Transverse colon (tissue), 4 donors: ENCODE data around the gene PHACTR2. TPM values are rescaled to one million over a fixed set of nuclear protein-coding genes. Genes with fewer than 3 reads are reported as not detected.
"Not testable (repeated sequence)": the region's sequence is repeated elsewhere in the genome, so short reads cannot be mapped to it uniquely, and the experiment has no call there.

Experiments used
- DNase-seq: peaks from one replicate; pipeline ENCODE4 v3.0.0-alpha.2; 2019
- H3K27ac ChIP-seq, 4 donors: fragments of 200-600 bp; sonication (generic); 2 replicates each; pipeline ENCODE4 v1.5.1; 2016 to 2018; ENCODE audit warnings: inconsistent platforms in 4 of 4
- H3K27me3 ChIP-seq: fragments of 200-600 bp; sonication (generic); 2 replicates; pipeline ENCODE4 v1.5.1; 2017; ENCODE audit warnings: inconsistent platforms
- H3K36me3 ChIP-seq, 4 donors: fragments of 200-600 bp; sonication (generic); 2 replicates each; pipeline ENCODE4 v1.5.1; 2017 to 2019; ENCODE audit warnings: inconsistent platforms in 4 of 4
- H3K4me1 ChIP-seq, 4 donors: fragments of 200-600 bp; sonication (generic); 2 replicates each; pipeline ENCODE4 v1.5.1; 2017 to 2020; ENCODE audit warnings: inconsistent platforms in 4 of 4
- H3K4me3 ChIP-seq, 4 donors: fragments of 200-600 bp; sonication (generic); 1 replicate in 1 of 4; 2 replicates in 3 of 4; pipeline versions ENCODE4 v1.5.1 to v1.6.1; 2017 to 2019; ENCODE audit warnings: inconsistent platforms in 4 of 4
- H3K9me3 ChIP-seq, 2 donors: fragments of 200-600 bp; sonication (generic); 2 replicates each; pipeline ENCODE4 v1.5.1; 2017 to 2019; ENCODE audit warnings: inconsistent platforms in 2 of 2
- CTCF ChIP-seq, 5 experiments: fragments of 200-600 bp in 3 of 5; fragments of 450-650 bp in 2 of 5; sonication (generic) in 3 of 5; IDR thresholded peaks; 1 replicate in 2 of 5; 2 replicates in 3 of 5; pipeline ENCODE4 v1.5.1; 2016 to 2017; ENCODE audit warnings: antibody characterized with exemption in 5 of 5, inconsistent platforms in 3 of 5, mild to moderate bottlenecking in 2 of 5, moderate library complexity in 1 of 5
- EP300 ChIP-seq: sonication (generic); formaldehyde crosslinking; IDR thresholded peaks from one replicate; pipeline ENCODE4 v1.6.1; 2017; ENCODE audit warnings: antibody characterized with exemption, low read depth
- POLR2A ChIP-seq: fragments of 450-650 bp; IDR thresholded peaks from one replicate; pipeline ENCODE4 v1.6.1; 2016; ENCODE audit warnings: antibody characterized with exemption, mild to moderate bottlenecking, moderate library complexity
- POLR2AphosphoS5 ChIP-seq, 3 donors: sonication (generic); formaldehyde crosslinking; IDR thresholded peaks; one replicate each; pipeline ENCODE4 v1.6.1; 2016; ENCODE audit warnings: antibody characterized with exemption in 3 of 3
- WGBS, 2 donors: methylation state at CpG; one replicate each; pipeline ENCODE4 v1.1.5; 2018; ENCODE audit warnings: low coverage in 1 of 2; 5-methylcytosine and 5-hydroxymethylcytosine counted together
- in situ Hi-C, 4 donors: fragments of 200-750 bp; cut with MboI; loops; one replicate each; pipeline versions ENCODE4 v1.15.0 to v1.15.1; 2017; ENCODE audit warnings: low sequenced_read_pairs in 3 of 4, low pct_ligation_motif_present in 1 of 4, low pct_unique_long_range_greater_than_20kb in 1 of 4
- intact Hi-C: fragments of 100-400 bp; cut with DNase I; formaldehyde crosslinking; loops from one replicate; pipeline ENCODE4 v1.15.1; 2023; ENCODE audit warnings: low total_unique reads
- total RNA-seq, 4 donors: library from RNA; depleted of rRNA; stranded (reverse); fragments of >200 nt; gene quantifications; one replicate each; pipeline ENCODE4 v1.1.0, GENCODE V29; 2016

The PHACTR2 gene
- total RNA-seq, 4 donors from 2014 or later, result 38.6 to 56.8 (median 48.7) TPM

- Histone ChIP-seq H3K27me3 (no peaks in the 10 kb centered on the region), H3K9me3 (no peaks in the 10 kb centered on the region), H3K4me1 (no peaks in the 10 kb centered on the region), H3K36me3 (peaks cover 0 to 9% (median 3%) of the 10 kb centered on the region in 4 donors), H3K4me3 (no peak overlapping the region), H3K27ac (no peak overlapping the region)
- no peak for DNase-seq
- in situ Hi-C loops (no loop called here), intact Hi-C loops (loop anchor here (10.0 kb wide), 1 partner anchor 148 kb away; no protein-coding TSS in a partner anchor)
- TF ChIP-seq POLR2AphosphoS5 (IDR thresholded peaks at IDR 0.05) (no peak), CTCF (IDR thresholded peaks at IDR 0.05) (no peak)
Measured at GRCh38 chr6:143867236-143867635, 189.5 kb downstream of the PHACTR2 start.

- H3K4me3 ChIP-seq, H3K9me3 ChIP-seq, in situ Hi-C loops, DNase-seq, H3K4me1 ChIP-seq, H3K27ac ChIP-seq, H3K36me3 ChIP-seq, H3K27me3 ChIP-seq: not testable (repeated sequence)
- intact Hi-C loops, result loop anchor here (10.0 kb wide), 1 partner anchor 146 kb away; no protein-coding TSS in a partner anchor
- 87 to 94% methylated on average over 3 of the region's 3 CpGs for WGBS, 2 donors
Measured at GRCh38 chr6:143868808-143869207, 191.0 kb downstream of the PHACTR2 start.

- H3K27me3 ChIP-seq, H3K36me3 ChIP-seq, intact Hi-C loops, DNase-seq, in situ Hi-C loops, H3K4me3 ChIP-seq, H3K4me1 ChIP-seq, H3K9me3 ChIP-seq, H3K27ac ChIP-seq: not testable (repeated sequence)
- 82 to 100% methylated on average over 1 of the region's 1 CpG for WGBS, 2 donors
Measured at GRCh38 chr6:143871202-143871730, 193.5 kb downstream of the PHACTR2 start.

- Histone ChIP-seq H3K4me1 (no peaks in the 10 kb centered on the region), H3K27me3 (no peaks in the 10 kb centered on the region), H3K36me3 (no peaks in the 10 kb centered on the region), H3K9me3 (no peaks in the 10 kb centered on the region), H3K27ac (no peak overlapping the region), H3K4me3 (no peak overlapping the region)
- WGBS, 2 donors, result 83 to 91% methylated on average over 2 of the region's 2 CpGs
- TF ChIP-seq POLR2A (no peak), EP300 (no peak), CTCF (IDR thresholded peaks at IDR 0.05) (no peak), POLR2AphosphoS5 (IDR thresholded peaks at IDR 0.05) (no peak)
- in situ Hi-C loops (no loop called here), intact Hi-C loops (no loop called here)
- DNase-seq, result no peak
Measured at GRCh38 chr6:143872201-143872600, 194.4 kb downstream of the PHACTR2 start.

GRCh38 chr6:143873600-143873999 is 195.8 kb downstream of the PHACTR2 start:
- H3K9me3 ChIP-seq, H3K27ac ChIP-seq, intact Hi-C loops, H3K4me3 ChIP-seq, DNase-seq, H3K36me3 ChIP-seq, H3K27me3 ChIP-seq, H3K4me1 ChIP-seq, in situ Hi-C loops: not testable (repeated sequence)
- 93% methylated on average over 4 of the region's 4 CpGs; no CpG with 5 or more reads in 1 of the 2 donors for WGBS, 2 donors

- H3K9me3 ChIP-seq, H3K4me1 ChIP-seq, H3K4me3 ChIP-seq, DNase-seq, intact Hi-C loops, H3K36me3 ChIP-seq, in situ Hi-C loops, H3K27me3 ChIP-seq, H3K27ac ChIP-seq: not testable (repeated sequence)
Measured at GRCh38 chr6:143874503-143874902, 196.7 kb downstream of the PHACTR2 start.
